Activated CD4-positive, alpha-beta T cell treated with anti-CD3 and anti-CD28 coated beads, Interleukin-2, amount 50 U/mL, for 1 hour (primary cell): Measurements from ENCODE around the gene UST.
A peak's percentile ranks its signal among the peaks of the same experiment; 100 is the strongest.
"Not testable (repeated sequence)": the region's sequence is repeated elsewhere in the genome, so short reads cannot be mapped to it uniquely, and the experiment has no call there.

Experiments
- DNase-seq: peaks from one replicate; pipeline ENCODE4 v3.0.0-alpha.2; 2020

The UST gene

GRCh38 chr6:148955441-148955840 lies 208.6 kb downstream of the UST start:
- no peak for DNase-seq

DNA sequence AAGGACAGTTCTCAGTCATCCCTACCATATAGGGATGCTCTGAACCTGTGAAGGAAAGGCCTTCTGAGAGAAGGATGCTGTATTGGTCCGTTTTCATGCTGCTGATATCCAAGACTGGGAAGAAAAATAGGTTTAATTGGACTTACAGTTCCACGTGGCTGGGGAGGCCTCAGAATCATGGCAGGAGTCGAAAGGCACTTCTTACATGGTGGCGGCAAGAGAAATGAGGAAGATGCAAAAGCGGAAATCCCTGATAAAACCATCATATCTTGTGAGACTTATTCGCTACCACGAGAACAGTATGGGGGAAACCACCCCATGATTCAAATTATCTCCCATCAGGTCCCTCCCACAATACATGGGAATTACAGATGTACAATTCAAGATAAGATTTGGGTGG lies 209.3 kb downstream of the UST start:
- DNase-seq = not testable (repeated sequence)

DNA sequence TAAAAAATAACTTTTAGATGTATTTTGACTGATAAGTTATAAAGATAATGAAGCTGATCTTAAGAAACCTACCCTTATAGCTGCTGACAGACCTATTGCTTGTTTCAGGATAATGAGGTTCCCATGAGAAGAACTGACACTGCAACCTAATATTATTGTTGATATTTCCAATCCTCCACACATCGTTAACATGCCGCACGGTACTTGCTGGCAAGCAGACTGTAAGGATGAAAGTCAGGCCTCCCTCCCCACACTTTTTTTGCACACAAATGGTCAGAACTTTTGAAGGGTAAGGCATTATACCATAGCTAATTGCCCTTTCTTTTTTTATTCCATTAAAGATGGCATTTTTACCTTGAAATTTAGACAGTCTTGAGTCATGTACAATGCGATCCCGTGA lies 210.9 kb downstream of the UST start:
- no peak for DNase-seq

DNA sequence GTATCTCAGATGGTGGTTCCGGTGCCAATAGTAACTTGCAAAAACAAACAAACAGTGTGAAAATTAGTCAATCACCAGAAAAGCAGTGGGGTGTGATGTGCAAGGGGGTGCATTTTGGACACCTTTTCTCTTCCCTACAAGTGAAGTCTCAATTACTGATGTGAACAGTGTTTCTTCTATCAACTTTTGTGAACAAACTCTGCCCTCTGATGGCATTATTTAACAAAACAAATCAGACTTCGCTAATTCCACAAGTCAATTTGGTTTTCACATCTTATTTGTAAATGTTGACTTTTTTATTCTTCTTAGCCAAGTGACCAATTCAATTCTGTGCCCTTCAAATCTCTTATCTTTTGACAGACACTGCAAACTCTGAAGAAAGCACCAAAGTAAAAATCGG lies 212.2 kb downstream of the UST start:
- DNase-seq = no peak

DNA sequence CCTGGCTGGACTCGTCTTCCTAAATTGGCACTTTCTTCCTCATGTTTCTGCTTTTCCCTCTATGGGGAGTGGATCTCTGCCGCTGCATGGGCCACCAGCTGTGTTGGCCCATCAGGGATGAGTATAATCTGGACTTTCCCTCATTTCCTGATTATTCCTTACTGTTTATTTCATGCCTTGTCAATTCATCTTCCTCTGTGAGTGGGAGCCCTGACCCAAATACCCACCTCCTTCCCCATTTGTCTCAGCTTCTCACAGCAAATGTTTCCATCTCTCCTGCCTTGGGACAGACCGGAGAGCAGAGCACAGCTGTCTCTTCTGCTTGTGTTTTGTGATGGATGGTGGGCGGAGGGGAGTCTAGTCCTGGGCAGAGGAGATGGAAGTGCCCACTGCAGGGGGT lies 212.7 kb downstream of the UST start:
- DNase-seq = no peak

GRCh38 chr6:148962854-148963515 lies 216.2 kb downstream of the UST start:
- DNase-seq = no peak

GRCh38 chr6:148963738-148964137 lies 216.9 kb downstream of the UST start:
- no peak for DNase-seq

DNA sequence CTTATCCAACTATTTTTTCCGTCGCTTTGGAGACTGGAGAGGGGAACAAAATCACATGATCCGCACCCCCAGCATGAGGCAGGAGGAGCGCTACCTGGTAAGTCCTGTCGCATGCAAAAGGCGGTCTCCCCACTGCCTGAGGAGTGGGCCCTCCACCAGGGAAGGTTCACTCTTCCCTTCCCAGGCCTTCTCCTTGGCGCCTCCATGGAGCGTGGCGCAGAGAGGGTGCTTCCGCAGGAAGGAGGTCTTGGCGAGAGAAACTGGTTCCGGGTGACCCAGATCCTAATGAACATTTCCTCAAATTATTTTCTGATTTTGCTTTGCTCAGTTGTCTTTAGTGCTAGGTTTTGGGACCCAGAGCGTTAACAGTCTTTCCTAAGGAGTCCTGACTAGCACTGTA lies 217.6 kb downstream of the UST start:
- DNase-seq = no peak

- no peak for DNase-seq
Measured at GRCh38 chr6:148965287-148965686, 218.5 kb downstream of the UST start.

GRCh38 chr6:148967011-148967520 lies 220.2 kb downstream of the UST start:
- DNase-seq = no peak

GRCh38 chr6:148967541-148967956 lies 220.7 kb downstream of the UST start:
- no peak for DNase-seq

DNA sequence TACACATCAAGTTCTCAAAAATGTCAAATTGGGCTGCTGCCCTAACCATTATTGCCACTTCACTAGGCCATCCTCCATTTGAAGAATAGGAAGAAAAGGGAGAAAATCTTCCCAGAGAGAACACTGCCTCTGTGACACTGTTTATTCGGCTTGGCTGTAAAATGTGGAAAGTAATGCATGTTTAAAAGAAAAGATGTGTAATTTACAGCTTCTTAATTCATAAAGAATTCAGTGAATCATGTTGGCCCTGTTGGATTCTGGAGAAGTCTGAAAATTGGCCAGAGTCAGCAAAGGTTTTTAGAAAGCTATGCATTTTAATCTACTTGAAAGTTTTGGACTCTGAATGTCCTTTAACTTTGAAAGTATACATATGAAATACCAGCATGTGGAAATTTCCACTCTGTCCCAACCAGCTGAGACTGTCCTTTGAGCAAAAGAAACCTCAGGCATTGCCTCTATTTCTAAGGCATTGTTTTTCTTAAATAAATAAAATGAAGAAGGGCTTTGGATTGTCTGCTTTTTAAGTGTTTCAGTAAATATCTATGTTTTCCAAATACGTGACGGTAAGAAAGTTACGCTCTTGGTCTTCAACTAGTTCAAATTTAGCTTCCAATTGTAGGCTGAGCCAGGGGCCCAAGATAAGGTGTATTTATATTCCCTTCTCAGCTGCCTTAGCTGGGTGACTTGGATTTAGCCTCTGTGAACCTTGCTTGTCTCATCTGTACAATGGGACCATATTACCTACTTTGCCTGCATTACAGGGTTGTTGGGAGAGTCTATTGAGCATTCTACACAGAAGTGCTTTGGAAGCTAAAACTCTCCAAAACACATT lies 222.2 kb downstream of the UST start:
- DNase-seq = no peak

DNA sequence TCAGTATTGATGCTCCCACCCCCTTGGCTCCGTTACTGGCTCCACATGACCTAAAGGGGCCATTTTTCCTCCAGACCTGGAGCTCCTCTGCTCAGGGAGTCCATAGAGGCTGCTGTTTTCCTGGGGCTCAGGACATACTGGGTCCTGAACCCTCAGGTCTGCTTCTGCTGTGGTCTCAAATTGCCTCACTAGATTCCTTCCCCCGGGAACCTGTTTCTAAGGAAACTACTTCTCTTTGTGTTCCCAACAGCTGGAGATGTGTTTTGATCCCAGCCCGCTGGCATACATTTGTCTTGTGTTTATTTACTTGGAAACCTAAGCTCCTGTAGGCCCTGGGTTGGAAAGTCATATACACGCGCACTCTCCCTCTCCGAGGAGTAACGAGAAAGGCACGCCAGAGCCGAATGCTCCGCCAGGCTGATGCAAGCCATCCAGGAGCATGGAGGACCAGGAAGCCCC lies 222.8 kb downstream of the UST start:
- no peak for DNase-seq

- DNase-seq = no peak
Measured at GRCh38 chr6:148971031-148971927, 224.4 kb downstream of the UST start.

DNA sequence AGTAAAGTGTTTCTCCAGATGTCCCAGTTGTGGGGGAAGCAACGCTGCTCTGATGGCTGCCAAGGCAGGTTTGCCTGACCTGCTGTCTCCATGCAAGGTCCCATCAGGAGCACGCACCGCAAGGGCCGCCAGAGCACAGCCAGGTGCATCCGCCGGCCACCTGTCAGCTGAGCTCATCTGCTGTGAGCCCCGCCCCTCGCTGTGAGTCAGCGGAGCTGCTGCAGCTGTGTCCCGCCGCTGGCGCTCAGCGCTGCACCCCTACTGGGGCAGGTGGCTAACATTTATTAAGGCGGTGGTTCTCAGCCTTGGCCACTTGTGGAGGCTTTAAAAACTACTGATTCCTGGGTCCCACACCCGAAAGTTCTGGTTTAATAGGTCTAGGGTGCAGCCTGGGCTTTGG lies 225.7 kb downstream of the UST start:
- peak; percentile 39 for DNase-seq

- no peak for DNase-seq
Measured at GRCh38 chr6:148973538-148974208, 226.8 kb downstream of the UST start.

DNA sequence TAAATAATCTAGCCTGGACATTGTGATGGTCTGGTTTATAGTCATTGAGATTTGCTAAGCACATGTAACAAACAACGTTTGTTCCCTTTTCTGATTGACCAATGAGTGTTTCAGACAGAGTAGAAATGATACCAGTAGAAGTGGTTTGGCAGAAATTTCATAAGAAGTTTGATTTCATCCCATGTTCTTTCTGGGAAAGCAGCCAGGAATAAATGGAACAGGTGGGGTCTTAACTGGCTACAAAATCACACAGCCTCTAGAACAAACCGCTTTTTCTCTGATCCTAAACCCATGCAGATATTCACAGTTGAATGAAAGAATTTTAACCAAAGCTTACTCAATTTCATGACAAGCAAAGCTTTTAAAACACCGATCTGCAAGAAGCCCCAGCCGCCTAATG lies 227.5 kb downstream of the UST start:
- no peak for DNase-seq

DNA sequence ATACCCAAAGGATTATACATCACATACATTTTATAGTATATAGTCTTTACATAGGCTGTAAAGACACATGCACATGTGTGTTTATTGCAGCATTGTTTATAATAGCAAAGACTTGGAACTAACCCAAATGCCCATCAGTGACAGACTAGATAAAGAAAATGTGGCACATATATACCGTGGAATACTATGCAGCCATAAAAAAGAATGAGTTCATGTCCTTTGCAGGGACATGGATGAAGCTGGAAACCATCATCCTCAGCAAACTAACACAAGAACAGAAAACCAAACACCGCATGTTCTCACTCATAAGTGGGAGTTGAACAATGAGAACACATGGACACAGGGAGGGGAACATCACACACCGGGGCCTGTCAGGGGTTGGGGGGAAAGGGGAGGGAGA lies 231.5 kb downstream of the UST start:
- not testable (repeated sequence) for DNase-seq

DNA sequence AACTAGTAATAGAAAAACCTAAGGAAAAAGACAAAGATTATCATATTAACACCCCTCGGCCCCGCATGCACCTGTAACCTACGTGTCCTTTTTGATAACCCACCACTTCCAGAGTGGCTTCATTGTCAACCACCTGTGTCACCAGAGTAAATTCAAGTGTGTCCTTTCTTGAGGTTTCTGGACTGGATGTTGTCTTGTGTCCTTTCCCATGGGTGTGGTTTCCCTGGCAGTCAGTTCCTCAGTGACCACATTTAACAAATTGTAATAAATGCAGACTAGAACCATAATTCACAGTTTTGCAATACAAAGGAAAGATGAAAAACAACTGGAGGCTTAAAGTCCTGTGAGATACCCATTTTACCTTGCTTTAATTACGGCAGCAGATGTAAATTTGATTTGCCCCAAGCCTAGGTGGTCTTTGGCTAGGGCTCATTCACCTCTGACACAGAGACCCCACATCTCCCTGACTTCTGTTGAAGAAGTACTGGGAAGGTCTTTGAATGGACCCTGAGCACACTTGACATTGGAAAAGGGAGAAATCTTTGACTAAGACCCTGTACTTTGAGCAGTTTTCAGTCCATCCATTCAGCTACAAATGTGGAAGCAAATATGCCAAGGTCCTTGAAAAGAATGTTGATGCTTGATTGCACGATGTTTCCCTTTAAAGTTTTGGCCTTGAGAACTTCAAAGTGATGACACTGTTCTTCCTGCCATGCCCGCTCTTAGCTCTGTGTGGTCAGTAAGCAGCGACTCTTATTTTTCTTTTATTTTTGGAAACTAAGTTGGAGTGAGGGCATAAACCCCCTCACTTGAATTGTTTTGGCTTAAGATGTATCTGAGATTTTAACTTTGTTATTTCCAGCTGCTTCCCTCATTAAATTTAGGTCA lies 232.4 kb downstream of the UST start:
- DNase-seq = no peak

- DNase-seq = no peak
Measured at GRCh38 chr6:148980234-148980633, 233.4 kb downstream of the UST start.

DNA sequence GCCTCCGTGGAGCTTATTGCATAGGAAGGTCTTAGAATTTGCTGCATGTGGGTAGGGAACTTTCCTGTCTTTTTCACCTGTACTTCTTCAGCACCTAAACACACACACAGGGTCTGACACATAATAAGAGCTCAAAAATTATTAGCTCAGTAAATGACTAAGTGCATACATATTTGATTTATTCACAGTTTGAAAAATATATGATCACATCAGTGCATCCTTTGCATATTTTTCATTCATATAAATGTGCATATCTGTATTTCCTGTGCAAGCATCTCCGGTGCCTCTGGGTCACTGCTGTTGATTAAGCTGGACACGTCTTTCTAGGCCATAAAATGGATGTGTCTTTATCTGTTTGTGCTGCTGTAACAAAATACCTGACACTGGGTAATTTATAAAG lies 234.7 kb downstream of the UST start:
- DNase-seq = no peak
